Measurements from ENCODE around the gene SLC27A2.
"Not testable (repeated sequence)": the region's sequence is repeated elsewhere in the genome, so short reads cannot be mapped to it uniquely, and the experiment has no call there.

Gene SLC27A2
- 0.59 to 1.4 (median 1.1) reads per million in 4 donors for total RNA-seq

DNA sequence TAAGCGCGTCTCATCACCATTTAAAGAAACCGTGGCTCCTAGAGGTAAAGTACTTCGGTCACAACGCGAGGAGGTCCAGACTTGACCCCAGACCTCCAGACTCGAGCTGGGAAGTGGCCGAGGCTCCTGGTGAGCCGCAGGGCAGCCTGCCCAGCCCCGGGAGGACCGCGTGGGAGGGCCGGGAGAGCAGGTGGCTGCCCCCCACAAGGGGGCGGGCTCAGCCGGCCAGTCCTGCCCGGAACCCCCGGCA lies at the start of gene SLC27A2:
SLC27A2 (plus strand) TSS at position 228 of the 250 bp plus-strand sequence. CDS start 232 bp downstream, outside the sequence.
- DNase-seq, result peak in 1 of 5 donors; percentile 65

DNA sequence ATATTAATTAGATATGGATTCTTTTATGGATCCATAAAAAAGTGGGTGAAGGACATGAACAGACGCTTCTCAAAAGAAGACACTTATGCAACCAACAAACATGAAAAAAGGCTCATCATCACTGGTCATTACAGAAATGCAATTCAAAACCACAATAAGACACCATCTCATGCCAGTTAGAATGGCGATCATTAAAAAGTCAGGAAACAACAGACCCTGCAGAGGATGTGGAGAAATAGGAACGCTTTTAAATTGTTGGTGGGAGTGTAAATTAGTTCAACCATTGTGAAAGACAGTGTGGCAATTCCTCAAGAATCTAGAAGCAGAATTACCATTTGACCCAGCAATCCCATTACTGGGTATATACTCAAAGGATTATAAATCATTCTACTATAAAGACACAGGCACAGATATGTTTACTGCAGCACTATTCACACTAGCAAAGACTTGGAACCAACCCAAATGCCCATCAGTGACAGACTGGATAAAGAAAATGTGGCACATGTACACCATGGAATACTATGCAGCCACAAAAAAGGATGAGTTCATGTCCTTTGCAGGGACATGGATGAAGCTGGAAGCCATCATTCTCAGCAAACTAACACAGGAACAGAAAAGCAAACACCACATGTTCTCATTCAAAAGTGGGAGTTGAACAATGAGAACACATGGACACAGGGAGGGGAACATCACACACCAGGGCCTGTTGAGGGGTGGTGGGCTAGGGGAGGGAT lies 49.6 kb upstream of the SLC27A2 start:
- not testable (repeated sequence) for DNase-seq

DNA sequence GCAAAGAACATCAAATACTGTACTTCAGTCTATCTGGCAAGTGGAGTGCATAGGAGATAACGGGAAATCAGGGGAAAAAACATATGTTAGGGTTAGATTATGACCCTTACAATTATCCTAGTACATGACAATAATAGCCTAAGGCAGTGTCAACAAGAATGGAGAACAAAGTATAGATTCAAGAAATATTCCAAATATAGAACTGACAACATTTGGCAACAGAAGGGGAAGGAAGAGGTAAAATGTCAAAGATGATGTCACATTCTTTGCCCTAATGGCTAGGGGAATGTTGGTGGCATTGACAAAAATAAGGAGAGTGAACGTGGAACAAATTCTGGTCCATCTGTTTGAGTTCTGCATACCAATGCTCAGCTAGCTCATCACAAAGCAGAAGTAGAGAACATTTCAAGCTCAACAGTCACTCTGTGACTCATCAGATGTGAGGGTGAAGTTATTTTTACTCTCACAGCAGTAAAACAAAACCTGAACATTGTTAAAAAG lies 47.4 kb upstream of the SLC27A2 start:
- no peak for DNase-seq

DNA sequence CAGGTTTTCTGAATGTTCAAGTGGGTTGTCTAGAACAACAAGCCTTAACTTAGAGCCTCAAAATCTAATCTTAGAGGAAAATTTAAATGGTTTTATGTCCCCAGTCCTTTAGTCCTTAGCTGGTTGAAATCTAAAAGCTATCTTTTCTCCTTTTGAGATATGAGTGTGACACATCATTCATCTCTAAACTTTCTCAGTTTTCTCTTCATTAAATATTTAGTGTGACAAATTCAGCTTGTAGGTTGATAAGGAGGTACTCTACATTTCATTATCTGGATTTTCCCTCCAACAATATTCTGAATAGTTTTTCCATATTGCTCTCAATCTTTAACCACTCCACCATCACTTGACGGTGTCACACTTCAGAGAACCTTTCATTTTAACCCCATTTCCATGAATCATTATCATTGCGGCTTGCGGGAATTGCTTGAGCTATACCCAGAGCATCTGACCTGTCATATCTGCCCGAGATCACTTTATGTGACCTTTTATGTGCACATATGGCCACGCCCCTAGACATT lies 46.9 kb upstream of the SLC27A2 start:
- DNase-seq, result peak in 1 of 5 donors; percentile 82

DNA sequence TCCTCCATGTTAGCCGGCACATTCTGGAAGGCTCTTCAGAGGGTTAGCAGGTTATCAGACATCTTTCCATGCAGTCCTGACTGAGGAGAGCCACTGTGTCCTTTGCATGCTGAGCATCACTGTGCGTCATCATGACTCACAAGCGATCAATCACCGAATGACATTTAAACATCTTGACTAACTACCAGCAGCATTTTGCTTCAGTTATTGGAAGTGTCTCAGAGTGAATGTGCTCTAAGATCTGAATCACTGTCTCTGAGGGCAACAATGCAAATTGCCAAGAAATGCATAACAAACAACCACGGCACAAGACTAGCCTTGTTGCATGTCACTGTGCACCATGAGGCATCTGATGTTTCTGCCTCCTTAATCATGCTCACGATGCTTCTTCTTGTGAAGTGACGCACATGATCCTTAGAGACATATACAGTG lies 44.6 kb upstream of the SLC27A2 start:
- DNase-seq, result peak in 1 of 5 donors; percentile 62

DNA sequence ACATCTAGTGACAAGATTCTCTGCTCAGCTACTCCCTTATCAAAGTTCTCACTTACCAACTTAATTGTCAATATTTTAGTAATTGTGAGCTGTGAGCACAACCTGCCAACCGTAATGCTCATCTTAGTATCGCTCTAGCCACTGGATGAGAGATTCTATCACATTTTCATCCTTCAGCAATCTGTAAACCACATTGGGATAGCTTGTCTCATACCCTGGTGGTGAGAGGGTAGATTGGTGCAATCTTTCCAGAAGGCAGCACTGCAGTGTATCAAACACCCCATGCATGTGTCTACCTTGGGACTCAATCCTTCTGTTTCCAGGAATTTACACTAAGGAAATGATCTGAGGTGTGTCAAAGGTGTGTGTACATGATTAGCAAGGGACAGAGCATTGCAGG lies 44.1 kb upstream of the SLC27A2 start:
- no peak for DNase-seq

DNA sequence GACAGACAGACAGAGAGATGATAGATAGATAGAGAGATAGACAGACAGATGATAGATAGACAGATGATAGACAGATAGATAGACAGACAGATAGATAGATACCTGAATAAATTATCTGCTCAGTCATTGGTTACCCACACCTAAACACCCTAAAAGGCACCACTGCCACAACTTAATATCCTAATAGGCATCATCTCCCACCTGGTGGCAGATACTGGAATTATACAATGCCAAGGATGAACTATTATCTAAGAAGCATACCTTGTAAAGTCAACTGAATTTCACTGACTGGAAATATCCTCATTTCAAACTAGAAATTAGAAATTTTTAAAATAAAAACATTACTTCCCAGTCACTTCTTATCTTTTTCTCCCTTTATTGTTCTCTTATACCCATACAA lies 43.6 kb upstream of the SLC27A2 start:
- no peak for DNase-seq

DNA sequence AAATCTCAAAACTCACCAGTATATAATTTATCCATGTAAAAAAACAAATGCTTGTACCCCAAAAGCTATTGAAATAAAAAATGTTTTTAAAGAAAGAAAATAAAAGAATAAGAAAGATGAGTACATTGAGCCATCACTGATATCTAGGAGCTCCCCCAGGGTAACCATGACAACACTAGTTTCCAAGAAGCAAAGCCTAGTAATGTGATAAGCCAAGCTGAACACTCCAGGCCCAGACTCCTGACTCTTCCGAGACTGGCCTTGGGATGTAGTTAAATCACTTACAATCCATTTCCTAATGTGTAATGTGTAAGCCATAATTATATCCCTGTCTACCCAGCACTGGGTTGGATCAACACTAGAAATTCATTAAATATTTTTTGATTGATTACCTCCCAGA lies 41.9 kb upstream of the SLC27A2 start:
- DNase-seq, result no peak

DNA sequence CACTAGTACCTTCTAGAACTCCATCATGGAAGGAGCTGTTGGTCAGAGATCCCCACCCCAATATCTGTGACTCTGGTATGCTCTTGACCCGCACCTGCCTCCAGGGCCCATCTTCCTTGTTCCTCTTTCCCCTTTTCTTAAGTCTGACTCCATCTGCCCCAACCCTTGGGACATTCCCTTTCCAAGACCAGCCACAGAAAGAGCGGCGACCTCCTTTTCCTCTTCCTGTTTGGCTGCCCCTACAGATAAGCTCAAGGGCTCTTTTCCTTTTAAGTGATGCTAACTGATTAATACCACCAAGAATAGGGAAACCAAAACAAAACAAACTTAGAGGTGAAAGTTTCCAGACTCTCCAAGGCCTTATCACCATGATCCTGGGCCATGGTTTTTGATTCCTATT lies 41.0 kb upstream of the SLC27A2 start:
- DNase-seq, result no peak

DNA sequence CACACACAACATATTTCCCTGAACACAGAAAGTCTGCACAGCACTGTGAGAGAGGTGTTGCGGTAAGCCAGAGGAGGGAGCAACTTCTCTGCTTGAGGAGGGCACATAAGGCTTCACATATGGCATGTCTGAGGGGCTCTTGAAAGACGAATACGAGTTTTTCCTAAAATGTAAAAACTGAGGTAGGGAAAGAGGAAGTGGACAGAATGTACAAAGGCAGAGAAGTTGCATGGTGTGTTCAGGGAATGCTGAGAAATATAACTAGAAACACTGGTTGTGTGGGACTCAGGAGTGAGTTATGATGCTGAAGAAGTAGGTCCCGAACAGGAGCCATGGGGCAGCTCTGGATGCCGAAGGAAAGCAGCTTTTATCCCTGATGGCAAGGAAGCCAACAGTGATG lies 40.1 kb upstream of the SLC27A2 start:
- DNase-seq, result no peak

DNA sequence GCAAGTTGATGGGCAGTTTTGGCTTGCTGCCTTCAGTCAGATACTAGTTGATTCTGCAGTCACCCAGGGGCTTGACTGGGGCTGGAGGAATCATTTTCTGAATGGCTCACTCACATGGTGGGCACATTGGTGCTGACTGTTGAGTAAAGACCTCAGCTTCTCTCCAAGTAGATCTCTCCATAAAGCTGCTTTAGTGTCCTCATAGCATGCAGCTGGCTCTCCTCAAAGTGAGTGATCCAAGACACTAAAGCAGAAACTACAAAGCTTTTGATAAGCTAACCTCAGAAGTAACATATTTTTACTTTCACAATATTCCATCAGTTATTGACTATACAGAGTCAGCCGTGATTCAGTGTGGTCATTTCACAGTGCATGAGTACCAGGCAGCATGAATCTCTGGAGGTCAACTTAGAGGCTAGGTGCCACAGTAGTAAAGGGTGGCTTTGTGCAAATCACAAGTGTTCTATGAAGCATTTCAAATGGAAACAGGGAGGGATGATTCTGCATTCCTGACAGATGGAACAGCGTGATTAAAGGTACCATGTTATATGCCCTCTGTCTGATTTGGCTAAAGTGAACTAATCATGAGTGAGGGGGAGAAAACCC lies 38.6 kb upstream of the SLC27A2 start:
- no peak for DNase-seq

DNA sequence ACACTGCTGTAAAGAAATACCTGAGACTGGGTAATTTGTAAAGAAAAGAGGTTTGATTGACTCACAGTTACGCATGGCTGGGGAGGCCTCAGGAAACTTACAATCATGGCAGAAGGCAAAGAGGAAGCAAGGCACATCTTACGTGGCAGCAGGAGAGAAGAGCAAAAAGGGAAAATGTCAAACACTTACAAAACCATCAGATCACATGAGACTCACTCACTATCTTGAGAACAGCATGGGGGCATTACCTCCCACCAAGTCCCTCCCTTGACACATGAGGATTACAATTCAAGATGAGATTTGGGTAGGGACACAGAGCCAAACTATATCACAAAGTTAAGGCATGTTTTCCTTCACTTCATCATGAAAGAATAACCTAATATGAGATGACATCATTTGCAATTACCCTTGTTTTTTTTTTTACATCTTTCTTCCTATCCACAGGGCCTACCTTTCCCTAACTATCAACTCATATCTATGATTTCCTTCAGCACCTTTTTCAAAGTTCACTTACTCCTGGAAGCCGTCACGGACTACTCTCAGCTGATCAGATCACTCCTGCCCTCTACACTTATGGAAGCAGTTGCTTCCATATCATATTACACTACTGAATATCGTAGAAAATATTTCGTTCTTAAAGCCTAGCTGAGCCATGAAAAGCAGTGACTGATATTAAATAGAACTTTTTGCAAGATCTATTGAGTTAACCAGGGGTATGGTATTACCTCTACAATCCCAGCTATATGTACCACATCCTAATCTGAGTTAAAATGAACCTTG lies 37.5 kb upstream of the SLC27A2 start:
- no peak for DNase-seq

DNA sequence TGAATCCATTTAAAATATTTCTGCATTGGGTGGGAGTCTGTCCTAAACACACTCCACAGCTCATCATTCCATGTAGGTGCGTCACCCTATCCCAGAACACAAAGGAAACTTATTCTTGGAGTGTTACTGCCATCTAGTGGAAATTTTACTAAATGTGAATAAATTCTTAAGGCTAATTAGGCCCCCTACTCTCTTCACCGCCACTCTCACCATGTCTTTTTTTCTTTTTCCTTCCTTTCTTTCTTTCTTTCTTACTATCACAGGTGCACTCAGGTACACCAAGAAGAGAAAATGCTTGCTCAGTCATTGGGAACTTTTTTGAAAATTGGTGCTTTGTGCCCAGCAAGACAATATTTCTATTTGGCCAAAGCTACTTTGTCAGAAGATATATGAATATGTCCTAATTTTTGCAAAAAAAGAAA lies 36.5 kb upstream of the SLC27A2 start:
- peak in 1 of 5 donors; percentile 45 for DNase-seq

DNA sequence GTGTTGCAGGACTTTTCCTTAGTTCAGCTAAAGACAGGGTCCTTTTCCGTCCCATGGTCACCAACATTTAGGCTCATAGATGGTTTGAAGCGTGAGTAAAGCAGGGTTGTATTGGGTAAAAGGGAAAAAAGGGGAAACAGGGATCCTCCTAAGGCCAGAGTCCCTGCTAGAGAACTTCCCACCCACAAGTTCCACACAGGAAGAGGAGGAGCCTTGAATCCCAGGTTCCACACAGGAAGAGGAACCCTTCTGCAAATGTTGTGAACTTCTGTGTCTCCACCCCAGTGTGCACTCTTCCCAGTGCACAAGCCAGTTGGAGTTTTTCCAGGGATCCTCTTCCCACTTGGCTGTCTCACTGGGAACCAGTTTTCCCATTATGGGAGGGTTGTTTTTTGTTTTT lies 35.4 kb upstream of the SLC27A2 start:
- no peak for DNase-seq

DNA sequence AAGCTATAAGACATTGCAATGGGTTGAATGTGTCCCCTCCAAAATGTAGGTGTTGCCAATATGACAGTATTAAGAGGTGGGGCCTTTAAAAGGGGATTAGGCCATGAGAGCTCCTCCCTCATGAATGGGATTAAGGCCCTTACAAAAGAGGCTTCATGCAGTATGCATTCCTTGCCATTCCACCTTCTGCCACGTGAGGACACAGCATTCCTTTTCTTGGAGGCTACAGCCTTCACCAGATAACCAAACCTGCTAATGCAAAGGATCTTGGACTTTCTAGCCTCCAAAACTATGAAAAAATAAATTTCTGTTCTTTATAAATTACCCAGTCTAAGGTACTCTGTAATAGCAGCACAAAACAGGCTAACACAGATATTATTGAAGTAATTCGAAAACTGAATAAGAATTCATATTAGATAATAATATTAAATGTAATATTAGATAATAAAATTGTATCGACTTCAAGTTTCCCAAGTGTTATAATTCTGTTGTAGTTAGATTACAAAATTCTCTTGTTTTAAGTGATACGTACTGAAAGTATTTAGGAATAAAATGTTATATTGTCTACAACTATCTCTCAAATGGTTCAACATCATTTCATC lies 33.5 kb upstream of the SLC27A2 start:
- no peak for DNase-seq

DNA sequence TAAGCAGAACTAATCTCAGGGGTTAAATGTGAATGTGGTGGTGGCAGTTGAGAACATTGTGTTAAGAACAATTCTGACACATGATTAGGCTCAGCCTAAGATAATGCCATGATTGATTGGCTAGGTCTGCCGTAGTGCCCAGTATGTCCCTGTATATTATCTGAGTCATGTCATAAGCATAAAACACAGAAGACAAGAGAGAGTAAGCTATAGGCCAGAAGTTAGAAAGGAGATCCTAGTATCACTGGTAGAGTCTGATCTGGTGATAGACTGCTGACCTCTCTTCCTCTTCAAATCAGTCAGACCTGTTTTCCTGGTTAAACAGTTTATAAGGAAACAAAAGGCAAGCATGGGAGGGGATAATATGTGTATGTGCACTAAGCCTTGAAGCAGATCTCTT lies 32.9 kb upstream of the SLC27A2 start:
- no peak for DNase-seq

DNA sequence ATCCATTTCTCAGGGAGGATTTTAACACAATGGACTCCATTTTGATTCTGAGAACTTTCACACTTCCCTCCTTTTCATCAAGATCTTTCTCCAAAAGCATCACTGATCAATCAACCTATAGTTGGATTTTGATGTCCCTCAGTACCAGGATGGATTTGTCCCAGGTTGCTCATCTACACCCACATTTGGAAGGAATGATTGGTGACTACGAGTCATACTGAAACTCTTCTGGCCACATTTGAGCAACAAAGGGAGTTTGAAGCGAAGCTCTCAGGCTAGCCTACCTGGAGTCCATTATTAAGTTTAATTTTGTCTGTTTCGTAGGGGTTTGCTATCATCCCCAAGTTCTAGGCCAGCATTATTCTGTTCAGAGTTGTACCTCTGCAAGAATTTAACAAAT lies 31.6 kb upstream of the SLC27A2 start:
- peak in 1 of 5 donors; percentile 15 for DNase-seq

DNA sequence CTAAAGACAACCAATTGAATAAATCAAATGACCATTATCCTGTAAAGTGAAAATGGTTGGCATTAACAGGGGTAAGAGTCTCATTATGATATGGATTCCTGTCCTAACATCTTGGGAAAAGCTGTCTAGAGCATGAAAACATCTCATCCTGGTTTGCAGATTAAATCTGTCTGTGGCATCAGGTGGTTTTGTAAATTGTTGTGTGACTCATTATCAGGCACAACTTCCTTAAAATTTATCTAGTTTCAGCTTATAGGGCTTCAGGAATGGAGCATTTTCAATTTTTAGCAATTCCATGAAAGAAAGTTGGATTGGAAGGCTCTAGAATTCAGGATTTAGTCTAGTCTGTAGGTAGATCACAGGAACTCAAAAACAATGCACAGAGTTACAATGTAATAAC lies 31.1 kb upstream of the SLC27A2 start:
- no peak for DNase-seq

DNA sequence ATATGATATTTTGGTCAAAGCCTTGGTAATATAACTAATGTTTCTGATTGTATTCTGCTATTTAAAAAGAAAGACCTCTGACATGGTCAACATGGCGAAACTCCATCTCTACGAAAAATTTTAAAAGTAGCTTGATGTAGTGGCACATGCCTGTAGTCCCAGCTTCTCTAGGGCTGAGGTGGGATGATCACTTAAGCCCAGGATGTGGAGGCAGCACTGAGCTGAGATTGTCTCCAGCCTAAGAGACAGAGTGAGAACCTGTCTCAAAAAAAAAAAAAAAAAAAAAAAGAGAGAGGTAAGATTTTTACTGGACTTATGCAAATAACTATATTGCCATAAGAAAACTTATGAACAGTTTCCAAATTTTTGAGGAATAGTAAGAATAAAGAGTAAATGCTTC lies 30.5 kb upstream of the SLC27A2 start:
- DNase-seq, result no peak

DNA sequence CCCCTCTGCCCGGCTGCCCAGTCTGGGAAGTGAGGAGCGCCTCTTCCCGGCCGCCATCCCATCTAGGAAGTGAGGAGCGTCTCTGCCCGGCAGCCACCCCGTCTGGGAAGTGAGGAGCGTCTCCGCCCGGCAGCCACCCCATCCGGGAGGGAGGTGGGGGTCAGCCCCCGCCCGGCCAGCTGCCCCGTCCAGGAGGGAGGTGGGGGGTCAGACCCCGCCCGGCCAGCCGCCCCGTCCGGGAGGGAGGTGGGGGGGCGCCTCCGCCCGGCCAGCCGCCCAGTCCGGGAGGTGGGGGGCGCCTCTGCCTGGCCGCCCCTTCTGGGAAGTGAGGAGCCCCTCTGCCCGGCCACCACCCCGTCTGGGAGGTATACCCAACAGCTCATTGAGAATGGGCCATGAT lies 23.8 kb upstream of the SLC27A2 start:
- not testable (repeated sequence) for DNase-seq

DNA sequence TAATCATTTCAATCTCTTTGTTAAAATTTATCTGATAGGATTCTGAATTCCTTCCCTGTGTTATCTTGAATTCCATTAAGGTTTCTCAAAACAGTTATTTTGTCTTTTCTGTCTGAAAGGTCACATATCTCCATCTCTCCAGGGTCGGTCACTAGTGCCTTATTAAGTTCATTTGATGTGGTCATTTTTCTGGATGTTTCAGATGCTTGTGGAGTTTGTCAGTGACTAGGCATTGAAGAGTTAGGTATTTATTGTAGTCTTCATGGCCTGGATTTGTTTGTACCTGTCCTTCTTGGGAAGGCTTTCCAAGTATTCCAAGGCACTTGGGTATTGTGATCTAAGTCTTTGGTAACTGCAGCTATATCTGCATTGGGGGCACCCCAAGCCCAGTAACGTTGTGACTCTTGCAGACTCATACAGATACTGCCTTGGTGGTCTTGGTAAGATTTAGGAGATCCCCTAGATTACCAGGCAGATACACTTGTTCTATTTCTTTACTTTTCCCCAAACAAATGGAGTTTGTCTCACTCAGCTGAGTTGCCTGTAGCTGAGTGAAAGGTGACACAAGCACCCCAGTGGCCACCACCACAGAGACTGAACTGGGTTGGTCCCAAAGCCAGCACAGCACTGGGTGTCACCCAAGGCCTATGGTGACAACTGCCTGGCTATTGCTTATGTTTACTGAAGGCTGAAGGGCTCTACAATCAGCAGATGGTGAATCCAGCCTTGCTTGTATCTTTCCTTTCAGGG lies 18.9 kb upstream of the SLC27A2 start:
- no peak for DNase-seq

DNA sequence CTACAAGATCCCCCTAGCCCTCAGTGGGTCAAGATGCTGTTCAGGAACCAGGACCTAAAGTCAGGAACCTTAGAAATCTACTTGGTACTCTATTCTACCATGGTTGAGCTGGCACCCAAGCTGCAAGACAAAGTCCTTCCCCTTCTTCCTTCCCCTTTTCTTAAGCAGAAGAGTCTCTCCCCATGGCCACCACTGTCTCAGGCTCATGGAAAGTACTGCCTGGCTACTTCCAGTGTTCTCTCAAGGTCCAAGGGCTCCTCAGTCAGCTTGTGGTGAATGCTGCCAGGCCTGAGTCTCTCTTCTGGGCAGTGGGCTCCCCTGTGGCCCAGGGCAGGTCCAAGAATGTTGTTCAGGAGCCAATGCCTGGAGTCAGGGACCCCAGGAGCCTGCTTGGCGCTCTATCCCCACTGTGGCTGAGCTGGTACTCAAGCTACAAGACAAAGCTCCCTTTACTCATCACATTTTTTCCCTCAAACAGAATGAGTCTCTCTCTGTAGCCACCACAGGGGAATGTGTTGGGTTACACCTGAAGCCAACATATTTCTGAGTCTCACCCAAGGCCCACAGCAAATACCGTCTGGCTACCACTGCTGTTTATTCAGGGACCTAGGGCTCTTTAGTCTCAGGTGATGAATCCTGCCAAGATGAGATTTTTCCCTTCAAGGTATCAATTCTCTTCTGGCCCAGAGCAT lies 18.1 kb upstream of the SLC27A2 start:
- no peak for DNase-seq

Measured in T-helper 1 cell (primary cell).